Type B pancreatic cell (in vitro differentiated cells): ENCODE measurements around the gene ASTN1. TPM values are rescaled to one million over a fixed set of nuclear protein-coding genes. Genes with fewer than 3 reads are reported as not detected.

ENCODE experiments used
- DNase-seq: peaks from one replicate; pipeline ENCODE4 v3.0.0; 2021; ENCODE audit warnings: mixed read lengths; ENCODE audit not compliant: unreplicated experiment; ENCODE audit errors: extremely low spot score
- H3K27ac Mint-ChIP-seq: 2 replicates; pipeline ENCODE4 v1.8.0; 2021; ENCODE audit warnings: mild to moderate bottlenecking, mixed read lengths
- H3K27me3 Mint-ChIP-seq: 2 replicates; pipeline ENCODE4 v1.8.0; 2021; ENCODE audit warnings: mixed read lengths
- H3K36me3 Mint-ChIP-seq: 2 replicates; pipeline ENCODE4 v1.8.0; 2021; ENCODE audit warnings: mixed read lengths
- H3K4me1 Mint-ChIP-seq: one replicate; pipeline ENCODE4 v1.8.0; 2021; ENCODE audit warnings: mixed read lengths; ENCODE audit not compliant: unreplicated experiment
- H3K4me3 Mint-ChIP-seq: 2 replicates; pipeline ENCODE4 v1.8.0; 2021; ENCODE audit warnings: mild to moderate bottlenecking, mixed read lengths
- H3K9me3 Mint-ChIP-seq: 2 replicates; pipeline ENCODE4 v1.8.0; 2021; ENCODE audit warnings: mixed read lengths
- total RNA-seq: library from RNA; stranded (reverse); gene quantifications from 2 replicates; pipeline ENCODE4 v1.2.1, GENCODE V29; 2021; ENCODE audit warnings: low replicate concordance
- TF ChIP-seq, protein P1 (sequence below): fragments of 200-600 bp; sonication (generic); conservative IDR thresholded peaks from 2 replicates; pipeline ENCODE4 v1.5.0; 2021; ENCODE audit warnings: antibody characterized with exemption, mild to moderate bottlenecking

The ASTN1 gene
- total RNA-seq, 1 donor from 2014 or later, result 24.9 TPM

GRCh38 chr1:177054542-177054941 lies 110.0 kb downstream of the ASTN1 start:
- TF ChIP-seq, protein P1, sequence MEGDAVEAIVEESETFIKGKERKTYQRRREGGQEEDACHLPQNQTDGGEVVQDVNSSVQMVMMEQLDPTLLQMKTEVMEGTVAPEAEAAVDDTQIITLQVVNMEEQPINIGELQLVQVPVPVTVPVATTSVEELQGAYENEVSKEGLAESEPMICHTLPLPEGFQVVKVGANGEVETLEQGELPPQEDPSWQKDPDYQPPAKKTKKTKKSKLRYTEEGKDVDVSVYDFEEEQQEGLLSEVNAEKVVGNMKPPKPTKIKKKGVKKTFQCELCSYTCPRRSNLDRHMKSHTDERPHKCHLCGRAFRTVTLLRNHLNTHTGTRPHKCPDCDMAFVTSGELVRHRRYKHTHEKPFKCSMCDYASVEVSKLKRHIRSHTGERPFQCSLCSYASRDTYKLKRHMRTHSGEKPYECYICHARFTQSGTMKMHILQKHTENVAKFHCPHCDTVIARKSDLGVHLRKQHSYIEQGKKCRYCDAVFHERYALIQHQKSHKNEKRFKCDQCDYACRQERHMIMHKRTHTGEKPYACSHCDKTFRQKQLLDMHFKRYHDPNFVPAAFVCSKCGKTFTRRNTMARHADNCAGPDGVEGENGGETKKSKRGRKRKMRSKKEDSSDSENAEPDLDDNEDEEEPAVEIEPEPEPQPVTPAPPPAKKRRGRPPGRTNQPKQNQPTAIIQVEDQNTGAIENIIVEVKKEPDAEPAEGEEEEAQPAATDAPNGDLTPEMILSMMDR, result no peak
- peaks cover 11% of the 10 kb centered on the region for H3K4me1 Mint-ChIP-seq
- H3K4me3 Mint-ChIP-seq, result no peak overlapping the region
- H3K36me3 Mint-ChIP-seq, result peaks cover 6% of the 10 kb centered on the region
- no peak overlapping the region for H3K27ac Mint-ChIP-seq
- DNase-seq, result no peak
- H3K9me3 Mint-ChIP-seq, result no peaks in the 10 kb centered on the region
- no peaks in the 10 kb centered on the region for H3K27me3 Mint-ChIP-seq

- TF ChIP-seq, protein P1, result no peak
- Mint-ChIP-seq H3K27ac (no peak overlapping the region), H3K36me3 (no peaks in the 10 kb centered on the region), H3K4me3 (no peak overlapping the region), H3K9me3 (no peaks in the 10 kb centered on the region), H3K4me1 (peaks cover 11% of the 10 kb centered on the region), H3K27me3 (no peaks in the 10 kb centered on the region)
- no peak for DNase-seq
Measured at GRCh38 chr1:177053648-177054047, 110.9 kb downstream of the ASTN1 start.

DNA sequence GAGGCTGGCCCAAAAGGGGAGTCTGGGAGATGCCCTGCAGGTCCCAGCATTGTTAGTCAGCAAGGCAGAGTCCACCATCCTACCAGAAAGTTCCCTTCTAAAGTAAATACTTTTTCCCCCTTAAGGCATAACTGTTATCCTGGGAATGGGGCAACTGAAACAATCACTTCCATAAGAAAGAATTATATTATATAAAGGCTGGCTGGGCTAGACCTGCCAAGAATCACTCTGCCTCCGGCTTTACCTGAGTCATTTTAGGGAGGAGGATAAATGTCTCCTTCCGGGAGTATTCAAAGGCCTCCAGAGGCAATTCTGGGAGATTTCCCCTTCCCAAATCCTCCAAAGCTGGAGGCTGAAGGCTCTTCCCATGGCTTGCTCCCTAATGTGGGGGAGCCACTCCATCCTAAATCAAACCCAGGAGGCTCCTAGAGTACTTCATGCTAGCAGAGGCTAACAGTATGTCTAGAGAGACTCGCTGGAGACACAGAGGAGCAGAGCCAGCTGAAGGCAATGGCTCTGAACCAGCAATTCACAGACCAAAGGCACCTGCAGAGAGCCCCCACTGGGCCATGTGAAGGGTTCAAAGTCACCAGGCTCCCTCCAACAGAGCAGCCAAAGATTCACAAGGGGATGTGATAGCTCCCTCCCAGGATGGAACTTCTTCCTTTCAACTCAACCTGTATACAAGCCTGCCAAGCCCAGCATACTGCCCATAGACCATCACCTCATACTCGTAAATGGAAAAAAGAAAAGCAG lies 116.0 kb downstream of the ASTN1 start:
- Mint-ChIP-seq H3K9me3 (no peaks in the 10 kb centered on the region), H3K27ac (no peak overlapping the region), H3K36me3 (peaks cover 8% of the 10 kb centered on the region), H3K4me3 (no peak overlapping the region), H3K4me1 (peaks cover under 1% of the 10 kb centered on the region), H3K27me3 (peaks cover 10% of the 10 kb centered on the region)
- TF ChIP-seq, protein P1, result no peak
- DNase-seq, result no peak

DNA sequence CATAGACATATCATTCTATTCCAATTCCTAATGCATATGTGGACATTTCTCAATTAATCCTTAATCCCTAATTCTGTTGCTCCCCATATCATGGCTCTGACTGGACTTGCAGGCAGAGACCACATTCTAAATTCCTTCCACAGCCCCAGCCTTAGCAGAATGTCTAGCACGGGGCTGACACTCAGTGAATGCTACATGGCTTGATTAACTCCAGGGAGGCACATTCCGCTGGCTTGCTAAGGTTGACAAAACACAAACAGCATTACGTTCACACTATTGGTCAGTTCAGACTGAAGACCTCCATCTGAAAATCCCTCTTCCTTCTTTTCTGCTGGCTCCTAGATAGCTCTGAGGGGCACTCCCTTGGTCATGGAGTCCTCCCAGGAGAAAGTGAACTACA lies 119.4 kb downstream of the ASTN1 start:
- TF ChIP-seq, protein P1, result no peak
- peaks cover 10% of the 10 kb centered on the region for H3K27me3 Mint-ChIP-seq
- H3K9me3 Mint-ChIP-seq, result no peaks in the 10 kb centered on the region
- no peak overlapping the region for H3K27ac Mint-ChIP-seq
- DNase-seq, result no peak
- no peaks in the 10 kb centered on the region for H3K4me1 Mint-ChIP-seq
- H3K36me3 Mint-ChIP-seq, result peaks cover 8% of the 10 kb centered on the region
- H3K4me3 Mint-ChIP-seq, result no peak overlapping the region

- H3K27ac Mint-ChIP-seq, result no peak overlapping the region
- H3K27me3 Mint-ChIP-seq, result peaks cover 10% of the 10 kb centered on the region
- H3K36me3 Mint-ChIP-seq, result peaks cover 8% of the 10 kb centered on the region
- TF ChIP-seq, protein P1, result no peak
- H3K4me3 Mint-ChIP-seq, result no peak overlapping the region
- no peaks in the 10 kb centered on the region for H3K4me1 Mint-ChIP-seq
- no peak for DNase-seq
- no peaks in the 10 kb centered on the region for H3K9me3 Mint-ChIP-seq
Measured at GRCh38 chr1:177044390-177044789, 120.1 kb downstream of the ASTN1 start.
